Endothelial cell (in vitro differentiated cells): ENCODE measurements around the gene BLOC1S5. TPM values are rescaled to one million over a fixed set of nuclear protein-coding genes. Genes with fewer than 3 reads are reported as not detected.
A peak's percentile ranks its signal among the peaks of the same experiment; 100 is the strongest.

Experiments
- DNase-seq: peaks from one replicate; pipeline ENCODE4 v3.0.0; 2021; ENCODE audit warnings: low spot score
- H3K27ac Mint-ChIP-seq: one replicate; pipeline ENCODE4 v1.8.0; 2021; ENCODE audit warnings: mixed read lengths, inconsistent platforms; ENCODE audit not compliant: unreplicated experiment
- H3K27me3 Mint-ChIP-seq: one replicate; pipeline ENCODE4 v1.8.0; 2021; ENCODE audit warnings: mild to moderate bottlenecking, moderate library complexity, mixed read lengths, inconsistent platforms; ENCODE audit not compliant: unreplicated experiment
- H3K36me3 Mint-ChIP-seq: one replicate; pipeline ENCODE4 v1.8.0; 2021; ENCODE audit warnings: mild to moderate bottlenecking, low read depth, mixed read lengths, inconsistent platforms; ENCODE audit not compliant: unreplicated experiment
- H3K4me1 Mint-ChIP-seq: one replicate; pipeline ENCODE4 v1.8.0; 2021; ENCODE audit warnings: mild to moderate bottlenecking, mixed read lengths, inconsistent platforms; ENCODE audit not compliant: unreplicated experiment
- H3K4me3 Mint-ChIP-seq: one replicate; pipeline ENCODE4 v1.8.0; 2021; ENCODE audit warnings: mild to moderate bottlenecking, mixed read lengths, inconsistent platforms; ENCODE audit not compliant: unreplicated experiment
- H3K9me3 Mint-ChIP-seq: one replicate; pipeline ENCODE4 v1.8.0; 2021; ENCODE audit warnings: mixed read lengths, inconsistent platforms; ENCODE audit not compliant: unreplicated experiment
- total RNA-seq: library from RNA; stranded (reverse); fragmentation: NEBNext Ultra II Directional; extraction: Animal tissue kit (Norgen Biotek cat#: 25700); gene quantifications from one replicate; pipeline ENCODE4 v1.2.1, GENCODE V29; 2021; ENCODE audit not compliant: unreplicated experiment
- TF ChIP-seq, protein P1 (sequence below): fragments of 200-600 bp; sonication (generic); IDR thresholded peaks from one replicate; pipeline ENCODE4 v1.5.0; 2021; ENCODE audit warnings: antibody characterized with exemption; ENCODE audit not compliant: unreplicated experiment

The BLOC1S5 gene
- total RNA-seq, 1 donor from 2014 or later, result 13.2 TPM

DNA sequence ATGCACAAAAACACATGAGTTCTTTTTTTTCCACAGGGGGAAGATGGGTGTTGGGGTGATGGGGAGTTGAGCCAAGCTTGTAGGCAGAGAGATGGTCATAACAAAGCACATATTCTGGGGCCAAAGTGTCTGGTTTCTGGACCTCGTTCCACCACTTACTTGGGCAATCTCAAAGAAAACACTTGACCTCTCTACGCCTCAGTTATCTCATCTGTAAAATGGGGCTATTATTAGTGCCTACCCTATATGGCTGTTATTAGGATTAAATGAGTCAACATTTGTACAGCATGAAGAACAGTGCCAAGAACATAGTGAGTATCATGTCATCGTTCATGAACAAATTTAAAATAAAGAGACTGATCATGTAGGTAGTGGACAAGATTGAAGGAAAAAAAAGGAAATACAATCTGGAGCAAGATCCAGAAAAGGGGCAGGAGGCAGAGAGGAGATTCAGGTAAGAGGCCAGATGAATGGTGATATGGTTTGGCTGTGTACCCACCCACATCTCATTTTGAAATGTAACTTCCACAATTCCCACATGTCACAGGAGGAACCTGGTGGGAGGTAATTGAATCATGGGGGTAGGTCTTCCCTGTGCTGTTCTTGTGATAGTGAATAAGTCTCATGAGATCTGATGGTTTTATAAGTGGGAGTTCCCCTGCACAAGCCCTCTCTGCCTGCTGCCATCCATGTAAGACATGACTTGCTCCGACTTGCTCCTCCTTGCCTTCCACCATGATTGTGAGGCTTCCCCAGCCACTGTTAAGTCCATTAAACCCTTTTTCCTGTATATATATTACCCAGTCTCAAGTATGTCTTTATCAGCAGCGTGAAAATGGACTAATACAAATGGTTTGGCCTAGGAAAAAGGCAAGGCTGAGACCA is 23.9 kb upstream of the BLOC1S5 start:
- TF ChIP-seq, protein P1, sequence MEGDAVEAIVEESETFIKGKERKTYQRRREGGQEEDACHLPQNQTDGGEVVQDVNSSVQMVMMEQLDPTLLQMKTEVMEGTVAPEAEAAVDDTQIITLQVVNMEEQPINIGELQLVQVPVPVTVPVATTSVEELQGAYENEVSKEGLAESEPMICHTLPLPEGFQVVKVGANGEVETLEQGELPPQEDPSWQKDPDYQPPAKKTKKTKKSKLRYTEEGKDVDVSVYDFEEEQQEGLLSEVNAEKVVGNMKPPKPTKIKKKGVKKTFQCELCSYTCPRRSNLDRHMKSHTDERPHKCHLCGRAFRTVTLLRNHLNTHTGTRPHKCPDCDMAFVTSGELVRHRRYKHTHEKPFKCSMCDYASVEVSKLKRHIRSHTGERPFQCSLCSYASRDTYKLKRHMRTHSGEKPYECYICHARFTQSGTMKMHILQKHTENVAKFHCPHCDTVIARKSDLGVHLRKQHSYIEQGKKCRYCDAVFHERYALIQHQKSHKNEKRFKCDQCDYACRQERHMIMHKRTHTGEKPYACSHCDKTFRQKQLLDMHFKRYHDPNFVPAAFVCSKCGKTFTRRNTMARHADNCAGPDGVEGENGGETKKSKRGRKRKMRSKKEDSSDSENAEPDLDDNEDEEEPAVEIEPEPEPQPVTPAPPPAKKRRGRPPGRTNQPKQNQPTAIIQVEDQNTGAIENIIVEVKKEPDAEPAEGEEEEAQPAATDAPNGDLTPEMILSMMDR, result no peak
- H3K27ac Mint-ChIP-seq, result no peak overlapping the region
- H3K27me3 Mint-ChIP-seq, result peaks cover 3% of the 10 kb centered on the region
- peaks cover 11% of the 10 kb centered on the region for H3K4me1 Mint-ChIP-seq
- H3K36me3 Mint-ChIP-seq, result peaks cover 42% of the 10 kb centered on the region
- no peak for DNase-seq
- H3K4me3 Mint-ChIP-seq, result peak overlapping the region; percentile 72
- peaks cover 4% of the 10 kb centered on the region for H3K9me3 Mint-ChIP-seq

DNA sequence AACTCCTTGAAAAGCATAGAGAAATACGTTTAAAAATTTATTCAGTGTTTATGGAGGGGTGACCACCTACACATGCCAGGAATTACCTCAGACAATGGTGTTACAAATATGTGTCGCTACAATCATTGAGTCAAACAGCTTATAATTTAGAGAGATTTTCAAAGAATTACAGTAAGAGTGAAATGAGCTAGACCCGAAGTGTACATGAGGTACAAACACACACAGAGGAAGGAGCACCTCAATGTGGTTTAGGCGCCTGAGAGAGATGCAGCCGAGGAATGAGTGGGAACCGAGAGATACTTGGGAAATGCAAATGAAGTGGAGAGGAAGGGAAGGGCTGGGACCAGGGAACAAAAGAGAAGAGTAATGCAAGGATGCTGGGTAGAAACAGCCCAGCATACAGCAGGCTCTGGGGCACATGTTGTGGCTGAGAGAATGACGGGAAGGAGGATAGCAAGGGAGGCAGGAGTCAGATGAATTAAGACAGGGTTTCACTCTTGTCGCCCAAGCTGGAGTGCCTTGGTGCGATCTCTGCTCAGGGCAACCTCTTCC is 22.6 kb upstream of the BLOC1S5 start:
- Mint-ChIP-seq H3K9me3 (peaks cover 4% of the 10 kb centered on the region), H3K27ac (peak overlapping the region; percentile 38), H3K4me3 (peak overlapping the region; percentile 76), H3K27me3 (peaks cover 3% of the 10 kb centered on the region), H3K4me1 (peaks cover 20% of the 10 kb centered on the region), H3K36me3 (peaks cover 41% of the 10 kb centered on the region)
- TF ChIP-seq, protein P1, result no peak
- no peak for DNase-seq

- H3K27ac Mint-ChIP-seq, result no peak overlapping the region
- TF ChIP-seq, protein P1, result no peak
- H3K9me3 Mint-ChIP-seq, result peaks cover 4% of the 10 kb centered on the region
- H3K4me1 Mint-ChIP-seq, result peaks cover 26% of the 10 kb centered on the region
- peaks cover 3% of the 10 kb centered on the region for H3K27me3 Mint-ChIP-seq
- H3K36me3 Mint-ChIP-seq, result peaks cover 31% of the 10 kb centered on the region
- H3K4me3 Mint-ChIP-seq, result no peak overlapping the region
- no peak for DNase-seq
These were observed 20.9 kb upstream of the BLOC1S5 start for GRCh38 chr6:8085053-8085511.

DNA sequence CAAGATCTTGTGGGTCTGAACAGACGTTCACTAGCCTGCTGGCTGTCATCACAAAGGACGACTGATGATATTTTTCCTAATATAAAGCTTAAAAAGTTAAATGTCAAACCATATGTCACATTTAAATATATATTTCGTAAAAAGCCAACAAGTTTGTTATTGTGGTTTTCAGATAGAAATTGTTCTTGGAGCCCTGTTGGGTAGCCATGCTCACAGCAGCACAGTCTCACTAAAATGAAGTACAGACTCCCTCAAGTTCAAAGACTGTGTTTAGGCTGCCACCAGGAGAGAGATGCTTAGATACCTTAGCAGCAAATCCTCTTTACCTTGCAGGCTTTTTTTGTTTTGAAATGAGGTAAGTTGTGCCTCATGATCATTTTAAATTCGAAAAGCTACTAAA is 20.4 kb upstream of the BLOC1S5 start:
- Mint-ChIP-seq H3K36me3 (peaks cover 28% of the 10 kb centered on the region), H3K4me1 (peaks cover 26% of the 10 kb centered on the region)
- no peak for DNase-seq

More for the DNA sequence above, 20.4 kb upstream of the BLOC1S5 start:
- no peak overlapping the region for H3K4me3 Mint-ChIP-seq
- TF ChIP-seq, protein P1, result no peak
- peaks cover 3% of the 10 kb centered on the region for H3K27me3 Mint-ChIP-seq
- peaks cover 4% of the 10 kb centered on the region for H3K9me3 Mint-ChIP-seq
- H3K27ac Mint-ChIP-seq, result no peak overlapping the region
